Osteocyte (in vitro differentiated cells): Measurements from ENCODE around the gene KCNJ16. TPM values are rescaled to one million over a fixed set of nuclear protein-coding genes. Genes with fewer than 3 reads are reported as not detected.

Source experiments
- DNase-seq: peaks from one replicate; pipeline ENCODE4 v3.0.0; 2021; ENCODE audit warnings: mixed read lengths; ENCODE audit not compliant: unreplicated experiment; ENCODE audit errors: extremely low spot score
- H3K27ac Mint-ChIP-seq: one replicate; pipeline ENCODE4 v1.8.0; 2021; ENCODE audit warnings: mild to moderate bottlenecking, mixed read lengths; ENCODE audit not compliant: unreplicated experiment
- H3K27me3 Mint-ChIP-seq: one replicate; pipeline ENCODE4 v1.8.0; 2021; ENCODE audit warnings: mixed read lengths; ENCODE audit not compliant: unreplicated experiment
- H3K36me3 Mint-ChIP-seq: one replicate; pipeline ENCODE4 v1.8.0; 2021; ENCODE audit warnings: mixed read lengths; ENCODE audit not compliant: unreplicated experiment
- H3K4me1 Mint-ChIP-seq: one replicate; pipeline ENCODE4 v1.8.0; 2021; ENCODE audit warnings: mixed read lengths; ENCODE audit not compliant: unreplicated experiment
- H3K4me3 Mint-ChIP-seq: one replicate; pipeline ENCODE4 v1.8.0; 2021; ENCODE audit warnings: mild to moderate bottlenecking, moderate library complexity, mixed read lengths; ENCODE audit not compliant: unreplicated experiment
- H3K9me3 Mint-ChIP-seq: one replicate; pipeline ENCODE4 v1.8.0; 2021; ENCODE audit warnings: mixed read lengths; ENCODE audit not compliant: unreplicated experiment
- total RNA-seq: library from RNA; stranded (reverse); gene quantifications from 2 replicates; pipeline ENCODE4 v1.2.1, GENCODE V29; 2021
- TF ChIP-seq, protein P1 (sequence below): fragments of 200-600 bp; sonication (generic); IDR thresholded peaks from 2 replicates; pipeline ENCODE4 v1.5.0; 2021; ENCODE audit warnings: antibody characterized with exemption, mild to moderate bottlenecking, moderate library complexity

KCNJ16 gene
- total RNA-seq, 1 donor from 2014 or later = not detected

DNA sequence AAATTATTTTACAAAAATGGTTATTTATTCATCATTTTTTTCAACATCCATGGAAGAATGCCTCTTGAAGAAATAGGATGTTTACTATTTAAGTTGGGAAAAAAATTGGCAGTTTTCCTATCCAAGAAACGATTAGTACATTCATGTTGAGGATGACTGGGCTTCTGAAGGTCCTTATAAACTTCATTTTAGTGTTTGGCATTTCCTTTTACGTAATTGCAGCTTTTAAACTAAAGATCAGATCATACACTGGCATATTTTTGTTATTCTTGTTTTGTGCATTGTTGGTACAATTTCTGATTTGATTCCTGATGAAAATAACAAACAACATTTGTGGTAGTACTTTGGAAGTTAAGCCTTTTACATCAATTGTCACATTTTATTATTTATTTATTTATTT, 11.5 kb downstream of the KCNJ16 start:
- no peaks in the 10 kb centered on the region for H3K36me3 Mint-ChIP-seq
- H3K27ac Mint-ChIP-seq = no peak overlapping the region
- no peaks in the 10 kb centered on the region for H3K9me3 Mint-ChIP-seq
- no peak overlapping the region for H3K4me3 Mint-ChIP-seq
- TF ChIP-seq, protein P1, sequence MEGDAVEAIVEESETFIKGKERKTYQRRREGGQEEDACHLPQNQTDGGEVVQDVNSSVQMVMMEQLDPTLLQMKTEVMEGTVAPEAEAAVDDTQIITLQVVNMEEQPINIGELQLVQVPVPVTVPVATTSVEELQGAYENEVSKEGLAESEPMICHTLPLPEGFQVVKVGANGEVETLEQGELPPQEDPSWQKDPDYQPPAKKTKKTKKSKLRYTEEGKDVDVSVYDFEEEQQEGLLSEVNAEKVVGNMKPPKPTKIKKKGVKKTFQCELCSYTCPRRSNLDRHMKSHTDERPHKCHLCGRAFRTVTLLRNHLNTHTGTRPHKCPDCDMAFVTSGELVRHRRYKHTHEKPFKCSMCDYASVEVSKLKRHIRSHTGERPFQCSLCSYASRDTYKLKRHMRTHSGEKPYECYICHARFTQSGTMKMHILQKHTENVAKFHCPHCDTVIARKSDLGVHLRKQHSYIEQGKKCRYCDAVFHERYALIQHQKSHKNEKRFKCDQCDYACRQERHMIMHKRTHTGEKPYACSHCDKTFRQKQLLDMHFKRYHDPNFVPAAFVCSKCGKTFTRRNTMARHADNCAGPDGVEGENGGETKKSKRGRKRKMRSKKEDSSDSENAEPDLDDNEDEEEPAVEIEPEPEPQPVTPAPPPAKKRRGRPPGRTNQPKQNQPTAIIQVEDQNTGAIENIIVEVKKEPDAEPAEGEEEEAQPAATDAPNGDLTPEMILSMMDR = no peak
- no peak for DNase-seq
- peaks cover 6% of the 10 kb centered on the region for H3K27me3 Mint-ChIP-seq
- H3K4me1 Mint-ChIP-seq = no peaks in the 10 kb centered on the region

DNA sequence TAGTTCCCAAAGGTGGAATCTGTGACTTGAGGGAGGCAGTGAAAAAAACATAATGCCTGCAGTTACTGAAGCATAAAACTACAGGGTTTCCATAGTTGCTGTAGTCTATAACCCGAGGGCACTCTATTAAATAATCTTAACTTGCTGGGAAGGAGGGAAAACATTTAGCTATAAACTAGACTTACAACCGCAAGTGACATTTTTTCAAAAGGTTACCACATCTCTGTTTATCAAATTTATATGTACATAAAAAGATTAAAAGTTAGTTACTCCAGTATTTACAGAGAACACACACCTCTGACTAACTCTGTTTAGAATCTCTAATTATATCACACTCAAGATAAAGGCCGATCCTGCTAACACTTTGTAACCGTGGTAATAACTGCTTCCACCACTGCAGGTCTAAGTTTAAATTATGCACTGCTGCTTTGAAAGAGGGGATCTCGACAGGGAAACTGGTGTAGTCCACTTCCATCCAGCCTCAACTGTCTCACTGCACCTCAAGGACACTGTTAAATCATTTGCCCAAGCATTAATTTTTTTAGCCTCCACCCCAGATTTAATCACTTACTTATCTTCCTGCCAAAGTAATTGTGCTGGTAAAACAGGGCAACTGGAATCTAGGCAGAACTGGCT, 14.6 kb downstream of the KCNJ16 start:
- no peak for DNase-seq
- no peak overlapping the region for H3K27ac Mint-ChIP-seq
- peaks cover 6% of the 10 kb centered on the region for H3K27me3 Mint-ChIP-seq
- no peak overlapping the region for H3K4me3 Mint-ChIP-seq
- no peaks in the 10 kb centered on the region for H3K9me3 Mint-ChIP-seq
- H3K4me1 Mint-ChIP-seq = no peaks in the 10 kb centered on the region
- no peaks in the 10 kb centered on the region for H3K36me3 Mint-ChIP-seq
- TF ChIP-seq, protein P1 = no peak

DNA sequence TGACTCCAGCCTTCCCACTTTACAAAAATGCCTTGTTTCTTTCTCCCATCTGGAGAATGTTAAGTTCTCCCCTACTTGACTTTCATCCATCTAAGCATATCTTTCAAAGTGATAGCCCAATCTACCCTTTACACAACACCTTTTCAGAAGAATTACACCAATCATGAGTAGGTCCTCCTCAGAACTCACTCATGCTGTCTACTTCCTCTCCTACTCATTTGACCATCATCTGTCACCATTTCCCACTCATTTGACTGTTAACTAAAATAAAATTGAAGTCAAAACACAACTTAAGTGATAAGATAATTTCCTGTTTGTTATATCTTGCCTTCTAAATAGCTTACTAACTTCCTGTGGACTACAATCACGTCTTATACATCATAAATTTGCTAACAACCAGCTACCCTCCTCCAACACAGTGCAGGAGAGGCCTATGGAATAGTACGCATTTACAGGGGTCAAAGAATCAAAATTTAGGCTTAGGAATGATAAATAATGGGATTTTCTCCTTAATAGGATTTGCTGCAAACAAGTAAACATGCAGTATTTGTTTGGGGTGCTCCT, 16.1 kb downstream of the KCNJ16 start:
- Mint-ChIP-seq H3K27me3 (no peaks in the 10 kb centered on the region), H3K9me3 (no peaks in the 10 kb centered on the region), H3K4me1 (no peaks in the 10 kb centered on the region), H3K36me3 (no peaks in the 10 kb centered on the region), H3K27ac (no peak overlapping the region), H3K4me3 (no peak overlapping the region)
- TF ChIP-seq, protein P1 = no peak
- no peak for DNase-seq

DNA sequence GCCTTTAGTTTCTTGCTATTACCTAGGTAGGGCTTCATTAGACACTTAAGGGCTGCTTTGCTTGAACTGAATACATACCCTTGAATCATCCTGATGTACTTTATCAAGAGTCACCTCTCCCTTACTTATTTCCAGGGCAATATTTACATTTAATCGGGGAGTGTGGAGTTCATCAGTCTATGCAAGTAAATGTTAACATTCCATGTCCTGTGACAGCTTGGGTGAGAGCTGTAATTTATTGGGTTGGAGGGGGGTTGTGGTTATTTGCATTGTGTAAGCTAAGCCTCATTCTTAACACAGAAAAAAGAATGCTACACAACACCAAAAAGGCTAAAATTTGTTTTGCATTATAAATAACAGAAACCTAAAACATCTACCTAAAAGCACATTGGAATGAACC, 16.7 kb downstream of the KCNJ16 start:
- Mint-ChIP-seq H3K9me3 (no peaks in the 10 kb centered on the region), H3K4me3 (no peak overlapping the region)
- no peak for DNase-seq

DNA sequence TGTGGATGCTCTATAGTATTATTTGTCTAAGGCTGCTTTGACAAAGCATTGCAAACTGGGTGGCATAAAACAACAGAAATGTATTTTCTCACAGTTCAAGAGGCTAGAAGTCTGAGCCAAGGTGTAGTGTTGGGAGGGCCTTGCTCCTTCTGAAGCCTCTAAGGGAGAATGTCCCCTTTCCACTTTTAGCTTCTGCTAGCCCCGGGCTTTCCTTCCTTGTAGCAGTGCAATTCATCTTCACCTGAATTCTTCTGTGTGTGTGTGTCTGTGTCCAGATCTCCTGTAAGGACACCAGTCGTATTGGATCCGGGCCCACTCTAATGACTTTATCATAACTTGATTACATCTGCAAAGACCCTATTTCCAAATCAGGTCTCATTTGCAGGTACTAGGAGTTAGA, 18.1 kb downstream of the KCNJ16 start:
- Mint-ChIP-seq H3K4me3 (no peak overlapping the region), H3K27ac (no peak overlapping the region), H3K36me3 (no peaks in the 10 kb centered on the region), H3K27me3 (no peaks in the 10 kb centered on the region), H3K9me3 (no peaks in the 10 kb centered on the region), H3K4me1 (no peaks in the 10 kb centered on the region)
- TF ChIP-seq, protein P1 = no peak
- DNase-seq = no peak

More for the DNA sequence above, 16.7 kb downstream of the KCNJ16 start:
- Mint-ChIP-seq H3K27me3 (no peaks in the 10 kb centered on the region), H3K4me1 (no peaks in the 10 kb centered on the region), H3K27ac (no peak overlapping the region), H3K36me3 (no peaks in the 10 kb centered on the region)
- TF ChIP-seq, protein P1 = no peak
